Measurements from ENCODE around the gene BEND7. TPM values are rescaled to one million over a fixed set of nuclear protein-coding genes. Genes with fewer than 3 reads are reported as not detected.

BEND7 gene
- total and polyA plus RNA-seq, 8 donors: 4.6 to 32.1 (median 21.0) TPM

DNA sequence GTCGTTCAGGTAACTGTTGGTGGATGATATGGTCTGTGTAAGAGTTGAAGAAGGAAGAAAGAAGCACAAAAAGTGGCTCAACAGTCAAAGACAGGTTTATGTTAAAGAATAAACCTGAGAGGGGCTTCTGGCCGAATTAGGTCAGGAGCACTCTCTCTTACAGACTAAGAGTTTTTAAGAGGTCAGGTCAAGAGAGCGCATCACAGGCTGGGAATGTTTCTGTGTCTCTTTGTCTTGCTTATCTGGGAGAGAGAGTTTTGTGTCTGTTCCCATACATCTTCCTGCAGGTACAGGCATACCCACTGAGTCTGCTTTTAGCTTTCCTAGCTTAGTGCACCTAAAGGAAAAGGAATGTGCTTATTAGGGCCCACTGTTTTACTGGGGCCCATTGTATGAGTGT lies 35.8 kb upstream of the BEND7 start:
- no peak for DNase-seq
- no peaks in the 10 kb centered on the region for H3K9me3 ChIP-seq
- no peak overlapping the region for H3K4me3 ChIP-seq
- no peak for TF ChIP-seq POLR2A (IDR thresholded peaks at IDR 0.05)
- TF ChIP-seq POLR2AphosphoS5 (IDR thresholded peaks at IDR 0.05): no peak
- no peak for TF ChIP-seq CTCF (IDR thresholded peaks at IDR 0.05)
- TF ChIP-seq EP300 (IDR thresholded peaks at IDR 0.05): no peak
- H3K27me3 ChIP-seq: no peaks in the 10 kb centered on the region
- H3K27ac ChIP-seq: no peak overlapping the region
- H3K4me1 ChIP-seq: no peaks in the 10 kb centered on the region
- intact Hi-C loops (cut with DNase I; ENCODE audit: low total_unique reads): no loop called here
- WGBS, 5 donors: 77 to 90% (median 84%) methylated on average over 3 of the region's 3 CpGs
- H3K36me3 ChIP-seq: no peaks in the 10 kb centered on the region

- no peaks in the 10 kb centered on the region for H3K27me3 ChIP-seq
- H3K4me1 ChIP-seq: no peaks in the 10 kb centered on the region
- intact Hi-C loops (cut with DNase I; ENCODE audit: low total_unique reads): no loop called here
- 91 to 96% (median 94%) methylated on average over 11 of the region's 11 CpGs for WGBS, 5 donors
- no peak overlapping the region for H3K27ac ChIP-seq
- H3K9me3 ChIP-seq: no peaks in the 10 kb centered on the region
- no peaks in the 10 kb centered on the region for H3K36me3 ChIP-seq
- TF ChIP-seq EP300 (IDR thresholded peaks at IDR 0.05) (no peak), POLR2AphosphoS5 (IDR thresholded peaks at IDR 0.05) (no peak), CTCF (IDR thresholded peaks at IDR 0.05) (no peak), POLR2A (IDR thresholded peaks at IDR 0.05) (no peak)
- H3K4me3 ChIP-seq: no peak overlapping the region
- DNase-seq: no peak
Observed at GRCh38 chr10:13563481-13564445, 34.9 kb upstream of the BEND7 start.

- no peaks in the 10 kb centered on the region for H3K36me3 ChIP-seq
- no peak overlapping the region for H3K4me3 ChIP-seq
- intact Hi-C loops (cut with DNase I; ENCODE audit: low total_unique reads): no loop called here
- no peaks in the 10 kb centered on the region for H3K4me1 ChIP-seq
- no peak overlapping the region for H3K27ac ChIP-seq
- H3K9me3 ChIP-seq: no peaks in the 10 kb centered on the region
- no peak for TF ChIP-seq CTCF (IDR thresholded peaks at IDR 0.05)
- TF ChIP-seq POLR2A (IDR thresholded peaks at IDR 0.05): no peak
- no peak for TF ChIP-seq POLR2AphosphoS5 (IDR thresholded peaks at IDR 0.05)
- H3K27me3 ChIP-seq: no peaks in the 10 kb centered on the region
- DNase-seq: no peak
Observed at GRCh38 chr10:13560597-13560996, 31.8 kb upstream of the BEND7 start.

GRCh38 chr10:13559124-13559700 lies 30.4 kb upstream of the BEND7 start:
- no peaks in the 10 kb centered on the region for H3K9me3 ChIP-seq
- no peaks in the 10 kb centered on the region for H3K27me3 ChIP-seq
- no peak for DNase-seq
- WGBS, 5 donors: 44 to 63% (median 54%) methylated on average over 2 of the region's 2 CpGs
- no peak overlapping the region for H3K4me3 ChIP-seq
- TF ChIP-seq POLR2AphosphoS5 (IDR thresholded peaks at IDR 0.05): no peak
- TF ChIP-seq POLR2A (IDR thresholded peaks at IDR 0.05): no peak
- TF ChIP-seq CTCF (IDR thresholded peaks at IDR 0.05): no peak
- no peak for TF ChIP-seq EP300 (IDR thresholded peaks at IDR 0.05)
- H3K36me3 ChIP-seq: no peaks in the 10 kb centered on the region
- no peak overlapping the region for H3K27ac ChIP-seq
- H3K4me1 ChIP-seq: no peaks in the 10 kb centered on the region
- intact Hi-C loops (cut with DNase I; ENCODE audit: low total_unique reads): no loop called here

Measured in stomach (tissue), 9 donors.